D721Med (cell line): ENCODE results near the gene FGB.

ENCODE experiments used
- DNase-seq: peaks from one replicate; pipeline ENCODE4 v3.0.0; 2011; ENCODE audit warnings: low spot score; ENCODE audit not compliant: insufficient read length
- FAIRE-seq: peaks from 2 replicates; lab custom pipeline; 2011; peaks lifted over from hg19 to GRCh38; lab: Jason Lieb, UNC
- TF ChIP-seq, protein P1 (sequence below): IDR thresholded peaks from 2 replicates; pipeline ENCODE4 v1.5.1; 2012; ENCODE audit warnings: mild to moderate bottlenecking, control low read depth; ENCODE audit not compliant: insufficient read depth; ENCODE audit errors: missing control alignments

Gene FGB

DNA sequence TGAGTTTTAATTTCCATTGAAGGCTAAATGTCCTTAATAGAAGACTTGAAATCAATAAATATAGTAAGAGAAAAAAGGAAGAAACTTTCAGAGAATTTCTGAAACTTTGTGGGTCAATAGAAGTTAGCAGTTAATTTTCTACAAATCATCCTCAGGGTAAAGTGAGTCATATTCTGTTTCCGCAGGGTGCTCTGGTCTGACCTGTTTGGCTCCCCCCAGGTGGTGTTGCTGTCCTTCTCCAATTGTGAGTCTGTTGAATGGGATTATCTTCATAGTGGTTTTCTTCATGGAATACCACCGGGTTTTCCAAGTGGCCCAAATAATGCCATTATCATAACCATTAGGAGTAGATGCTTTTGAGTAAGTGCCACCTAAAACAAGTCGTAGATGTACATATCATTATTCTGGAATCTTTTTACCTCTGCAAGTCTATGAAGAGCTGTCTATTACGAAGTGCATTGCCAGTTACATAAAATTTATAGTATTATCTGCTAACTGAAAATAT is 41.9 kb downstream of the FGB start:
- TF ChIP-seq, protein P1, sequence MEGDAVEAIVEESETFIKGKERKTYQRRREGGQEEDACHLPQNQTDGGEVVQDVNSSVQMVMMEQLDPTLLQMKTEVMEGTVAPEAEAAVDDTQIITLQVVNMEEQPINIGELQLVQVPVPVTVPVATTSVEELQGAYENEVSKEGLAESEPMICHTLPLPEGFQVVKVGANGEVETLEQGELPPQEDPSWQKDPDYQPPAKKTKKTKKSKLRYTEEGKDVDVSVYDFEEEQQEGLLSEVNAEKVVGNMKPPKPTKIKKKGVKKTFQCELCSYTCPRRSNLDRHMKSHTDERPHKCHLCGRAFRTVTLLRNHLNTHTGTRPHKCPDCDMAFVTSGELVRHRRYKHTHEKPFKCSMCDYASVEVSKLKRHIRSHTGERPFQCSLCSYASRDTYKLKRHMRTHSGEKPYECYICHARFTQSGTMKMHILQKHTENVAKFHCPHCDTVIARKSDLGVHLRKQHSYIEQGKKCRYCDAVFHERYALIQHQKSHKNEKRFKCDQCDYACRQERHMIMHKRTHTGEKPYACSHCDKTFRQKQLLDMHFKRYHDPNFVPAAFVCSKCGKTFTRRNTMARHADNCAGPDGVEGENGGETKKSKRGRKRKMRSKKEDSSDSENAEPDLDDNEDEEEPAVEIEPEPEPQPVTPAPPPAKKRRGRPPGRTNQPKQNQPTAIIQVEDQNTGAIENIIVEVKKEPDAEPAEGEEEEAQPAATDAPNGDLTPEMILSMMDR, result no peak
- FAIRE-seq (no peak), DNase-seq (no peak)

DNA sequence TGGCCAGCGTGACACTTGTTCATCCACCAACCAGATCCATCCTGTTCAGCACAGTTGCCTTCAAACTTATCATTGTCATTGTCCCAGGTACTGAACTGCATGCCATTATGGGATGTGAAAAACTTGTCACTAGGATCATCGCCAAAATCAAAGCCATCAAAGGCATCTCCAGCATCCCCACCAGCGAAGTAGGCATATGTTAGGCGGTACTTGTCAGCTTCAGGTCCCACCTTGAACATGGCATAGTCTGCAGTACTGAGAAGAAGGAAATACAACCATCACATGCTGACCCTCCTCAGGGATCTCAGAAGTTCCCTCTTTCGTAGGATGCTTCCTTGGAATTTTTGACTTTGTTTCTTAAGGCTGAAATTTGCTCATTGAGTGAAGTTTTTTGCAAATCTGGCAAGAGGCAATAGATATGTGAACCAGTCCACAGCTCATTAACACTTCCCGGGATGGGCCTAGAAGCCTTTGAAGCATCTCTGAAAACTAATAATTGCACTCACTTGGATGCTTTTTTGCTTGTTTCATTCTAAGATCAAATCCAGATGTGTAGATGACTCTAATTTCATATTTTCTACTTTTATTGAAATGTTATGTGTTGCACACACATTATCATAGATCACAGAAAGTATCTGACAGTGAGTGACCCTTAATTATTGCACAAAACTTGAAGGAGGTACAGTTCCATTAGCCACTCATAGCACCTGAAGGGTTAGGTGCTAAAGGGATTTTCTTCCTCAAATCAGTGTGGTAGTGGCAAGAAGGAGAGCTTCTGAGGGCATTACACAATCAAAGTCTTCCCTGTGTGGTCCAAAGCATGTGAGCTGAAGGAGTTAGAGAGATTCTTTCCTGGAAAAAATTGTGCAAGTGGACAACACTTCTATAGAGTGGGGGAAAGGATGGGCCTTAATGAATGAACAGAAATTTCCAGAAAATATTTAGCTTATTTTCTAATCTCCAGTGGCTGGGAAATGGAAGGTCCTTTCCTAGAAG is 44.2 kb downstream of the FGB start:
- TF ChIP-seq, protein P1, result no peak
- no peak for FAIRE-seq
- DNase-seq, result no peak

DNA sequence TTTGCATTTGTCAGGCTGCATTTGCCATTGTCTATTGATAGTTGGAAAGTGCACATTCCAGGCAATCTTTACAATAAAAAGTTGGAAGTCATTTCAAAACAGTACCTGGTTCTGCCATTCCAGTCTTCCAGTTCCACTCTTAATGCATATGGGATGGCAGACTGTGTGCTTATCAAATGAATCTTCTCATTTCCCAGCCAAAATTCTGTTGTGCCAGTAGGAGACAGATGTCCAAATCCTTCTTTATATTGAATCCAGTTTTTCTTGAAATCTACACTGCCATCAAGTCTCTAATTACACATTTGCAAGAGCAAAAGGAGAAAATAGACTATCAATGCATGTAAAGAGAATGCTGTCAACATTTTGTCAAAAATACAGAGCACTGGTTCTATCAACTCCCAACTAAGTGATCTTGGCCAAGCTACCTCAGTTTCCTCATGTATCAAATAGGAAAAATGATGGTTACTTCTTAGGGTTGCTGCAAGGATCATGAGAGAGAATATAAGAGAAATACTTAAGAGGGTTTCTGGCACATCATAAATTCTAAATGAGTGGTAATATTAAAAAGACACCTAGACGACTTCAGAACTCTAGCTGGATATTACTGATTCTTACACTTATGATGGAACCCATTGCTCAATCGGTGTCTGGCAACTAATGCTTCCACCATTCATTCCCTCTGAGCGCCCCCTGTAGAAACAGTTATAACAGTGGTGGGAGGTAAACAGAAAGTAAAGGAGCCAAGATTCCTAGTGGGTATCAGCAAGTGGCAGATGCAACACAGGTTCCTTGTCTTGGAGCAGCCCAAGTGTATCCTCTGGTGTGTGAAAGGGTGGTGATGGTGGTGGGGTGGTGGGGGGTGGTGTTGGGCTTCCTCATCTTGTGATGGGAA is 45.8 kb downstream of the FGB start:
- FAIRE-seq (no peak), DNase-seq (no peak)
- TF ChIP-seq, protein P1, result no peak

DNA sequence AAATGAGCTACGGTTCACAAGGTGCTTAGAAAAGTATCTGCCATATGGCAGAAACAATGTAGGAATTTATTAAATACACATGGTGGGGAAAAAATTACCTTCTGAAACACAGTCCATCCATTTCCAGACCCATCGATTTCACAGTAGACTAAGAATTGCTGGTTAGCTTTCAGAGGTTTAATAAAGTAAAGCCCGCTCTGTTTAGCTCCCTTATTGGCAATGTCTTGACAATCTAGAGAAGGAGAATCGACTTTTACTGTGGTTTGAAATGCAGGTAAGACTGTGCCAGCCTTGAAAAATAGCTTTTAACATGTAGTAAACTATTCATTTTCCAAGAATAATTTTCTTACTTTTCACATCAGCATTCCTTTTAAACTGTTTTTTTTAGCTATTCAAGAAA is 46.7 kb downstream of the FGB start:
- DNase-seq (no peak), FAIRE-seq (no peak)
- TF ChIP-seq, protein P1, result no peak

DNA sequence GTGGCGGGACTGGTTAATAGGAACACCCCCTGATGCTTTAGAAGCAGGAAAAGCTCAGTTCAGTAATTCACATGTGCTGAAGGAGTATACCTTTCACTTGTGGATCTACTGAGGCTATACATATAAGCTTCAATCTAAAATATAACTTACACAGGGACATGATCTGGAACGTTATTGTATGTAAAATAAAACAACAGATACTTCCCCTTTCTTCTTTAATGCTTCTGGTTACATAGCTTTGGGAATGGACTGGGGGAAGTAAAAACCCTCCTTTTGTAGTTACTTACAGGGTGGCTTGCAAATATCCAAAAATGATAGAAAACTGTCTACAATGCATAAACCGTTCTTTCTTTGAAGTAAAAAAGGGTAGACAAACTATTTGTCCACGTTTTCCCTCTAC is 47.8 kb downstream of the FGB start:
- DNase-seq, result no peak
- TF ChIP-seq, protein P1, result no peak
- FAIRE-seq, result no peak

DNA sequence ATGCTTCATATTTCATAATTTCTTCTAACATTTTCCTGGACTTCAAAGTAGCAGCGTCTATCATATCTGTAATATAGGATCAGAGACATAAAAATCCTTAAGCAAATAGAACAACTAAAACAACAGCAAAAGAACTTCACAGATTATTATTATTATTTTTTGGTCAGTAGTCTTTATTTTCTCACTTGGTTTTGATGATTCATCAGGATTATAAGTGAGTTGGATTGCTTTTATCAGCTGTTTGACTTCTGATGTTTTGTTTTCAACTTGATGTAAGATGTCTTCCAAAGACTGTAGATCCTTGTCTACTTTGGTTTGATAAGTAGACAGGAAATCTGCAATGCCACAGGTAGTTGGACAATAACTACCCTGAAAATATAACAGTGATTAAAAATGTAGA is 49.0 kb downstream of the FGB start:
- FAIRE-seq (no peak), DNase-seq (no peak)
- TF ChIP-seq, protein P1, result no peak
